Measurements from ENCODE around the gene MGAT4A.
"Not testable (repeated sequence)": the region's sequence is repeated elsewhere in the genome, so short reads cannot be mapped to it uniquely, and the experiment has no call there.

The MGAT4A gene

GRCh38 chr2:98702858-98703620 lies 27.9 kb downstream of the MGAT4A start:
- no peak for DNase-seq (ENCODE audit: low spot score)

- peak; percentile 56 for DNase-seq (ENCODE audit: low spot score)
These were observed 28.7 kb downstream of the MGAT4A start for GRCh38 chr2:98702127-98702802.

GRCh38 chr2:98701230-98701629 lies 29.7 kb downstream of the MGAT4A start:
- no peak for DNase-seq (ENCODE audit: low spot score)

- DNase-seq (ENCODE audit: low spot score) = no peak
These were observed 32.0 kb downstream of the MGAT4A start for GRCh38 chr2:98698896-98699295.

- peak; percentile 58 for DNase-seq (ENCODE audit: low spot score)
These were observed 33.1 kb downstream of the MGAT4A start for GRCh38 chr2:98697651-98698337.

- no peak for DNase-seq (ENCODE audit: low spot score)
These were observed 34.7 kb downstream of the MGAT4A start for GRCh38 chr2:98696200-98696599.

- DNase-seq (ENCODE audit: low spot score) = no peak
These were observed 35.7 kb downstream of the MGAT4A start for GRCh38 chr2:98695255-98695654.

GRCh38 chr2:98693477-98693876 lies 37.5 kb downstream of the MGAT4A start:
- DNase-seq (ENCODE audit: low spot score) = no peak

GRCh38 chr2:98692090-98693054 lies 38.6 kb downstream of the MGAT4A start:
- no peak for DNase-seq (ENCODE audit: low spot score)

GRCh38 chr2:98691303-98691702 lies 39.6 kb downstream of the MGAT4A start:
- DNase-seq (ENCODE audit: low spot score) = peak; percentile 60

GRCh38 chr2:98685930-98686887 lies 44.7 kb downstream of the MGAT4A start:
- DNase-seq (ENCODE audit: low spot score) = no peak

- no peak for DNase-seq (ENCODE audit: low spot score)
These were observed 47.2 kb downstream of the MGAT4A start for GRCh38 chr2:98683728-98684127.

- no peak for DNase-seq (ENCODE audit: low spot score)
These were observed 54.2 kb downstream of the MGAT4A start for GRCh38 chr2:98676742-98677141.

GRCh38 chr2:98674233-98674964 lies 56.5 kb downstream of the MGAT4A start:
- DNase-seq (ENCODE audit: low spot score) = no peak

- no peak for DNase-seq (ENCODE audit: low spot score)
These were observed 61.3 kb downstream of the MGAT4A start for GRCh38 chr2:98669675-98670074.

GRCh38 chr2:98665677-98666076 lies 65.3 kb downstream of the MGAT4A start:
- no peak for DNase-seq (ENCODE audit: low spot score)

- DNase-seq (ENCODE audit: low spot score) = no peak
These were observed 66.6 kb downstream of the MGAT4A start for GRCh38 chr2:98664323-98664722.

GRCh38 chr2:98663511-98664090 lies 67.3 kb downstream of the MGAT4A start:
- no peak for DNase-seq (ENCODE audit: low spot score)

- DNase-seq (ENCODE audit: low spot score) = not testable (repeated sequence)
These were observed 71.5 kb downstream of the MGAT4A start for GRCh38 chr2:98659491-98659840.

Measured in globus pallidus (tissue), 1 donor.